ENCODE results near the gene G6PD. TPM values are rescaled to one million over a fixed set of nuclear protein-coding genes. Genes with fewer than 3 reads are reported as not detected.
A peak's percentile ranks its signal among the peaks of the same experiment; 100 is the strongest.

G6PD gene
- total RNA-seq, 1 donor from 2014 or later = 62.8 TPM

DNA sequence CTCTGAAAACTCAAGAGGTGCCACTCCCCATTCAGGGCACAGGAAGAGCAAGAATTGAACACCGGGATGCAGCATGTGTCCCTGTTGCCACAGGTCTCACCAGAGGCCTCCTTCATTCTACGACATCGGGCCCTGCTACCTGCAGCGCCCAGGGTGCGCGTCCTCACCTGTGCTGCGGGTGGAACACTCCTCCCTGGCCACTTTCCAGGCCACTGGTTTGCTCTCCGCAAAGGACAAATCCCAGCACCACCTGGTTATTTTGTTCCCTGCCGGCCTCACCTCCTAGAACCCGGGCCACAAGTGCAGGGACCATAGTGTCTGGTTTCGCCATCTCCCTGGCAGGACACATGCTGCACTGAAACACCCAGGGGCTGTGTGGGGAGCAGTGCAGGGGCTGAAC is 16.4 kb downstream of the G6PD start:
- Histone ChIP-seq H3K9ac (ENCODE audit: low read length) (no peak overlapping the region), H2AFZ (ENCODE audit: low read depth, low read length) (no peak overlapping the region), H4K20me1 (ENCODE audit: insufficient read depth, low read length) (peaks cover 4% of the 10 kb centered on the region), H3K27me3 (ENCODE audit: insufficient read depth, low read length) (no peaks in the 10 kb centered on the region), H3K4me3 (ENCODE audit: insufficient read depth, low read depth, low read length) (no peak overlapping the region), H3K79me2 (ENCODE audit: insufficient read depth, low read length) (no peaks in the 10 kb centered on the region), H3K9me3 (ENCODE audit: insufficient read depth, low read depth, low read length) (no peaks in the 10 kb centered on the region), H3K4me2 (ENCODE audit: low read length) (no peak overlapping the region), H3K36me3 (ENCODE audit: insufficient read depth, low read length) (no peaks in the 10 kb centered on the region), H3K27ac (ENCODE audit: low read depth, low read length) (no peak overlapping the region), H3K4me1 (ENCODE audit: insufficient read depth, low read length) (peaks cover 14% of the 10 kb centered on the region)
- H3K27ac Mint-ChIP-seq (ENCODE audit: unreplicated experiment) = no peak overlapping the region
- no peak for DNase-seq (ENCODE audit: low read depth)
- FAIRE-seq = no peak
- peaks cover 3% of the 10 kb centered on the region for H3K36me3 Mint-ChIP-seq (ENCODE audit: low read depth, unreplicated experiment)
- no peaks in the 10 kb centered on the region for H3K27me3 Mint-ChIP-seq (ENCODE audit: low read depth, unreplicated experiment)
- H3K9me3 Mint-ChIP-seq (ENCODE audit: unreplicated experiment) = no peaks in the 10 kb centered on the region
- H3K4me3 Mint-ChIP-seq (ENCODE audit: unreplicated experiment) = peak overlapping the region; percentile 2
- TF ChIP-seq EZH2 (IDR thresholded peaks at IDR 0.05; ENCODE audit: insufficient read depth, low read length) = no peak
- TF ChIP-seq, protein P1, sequence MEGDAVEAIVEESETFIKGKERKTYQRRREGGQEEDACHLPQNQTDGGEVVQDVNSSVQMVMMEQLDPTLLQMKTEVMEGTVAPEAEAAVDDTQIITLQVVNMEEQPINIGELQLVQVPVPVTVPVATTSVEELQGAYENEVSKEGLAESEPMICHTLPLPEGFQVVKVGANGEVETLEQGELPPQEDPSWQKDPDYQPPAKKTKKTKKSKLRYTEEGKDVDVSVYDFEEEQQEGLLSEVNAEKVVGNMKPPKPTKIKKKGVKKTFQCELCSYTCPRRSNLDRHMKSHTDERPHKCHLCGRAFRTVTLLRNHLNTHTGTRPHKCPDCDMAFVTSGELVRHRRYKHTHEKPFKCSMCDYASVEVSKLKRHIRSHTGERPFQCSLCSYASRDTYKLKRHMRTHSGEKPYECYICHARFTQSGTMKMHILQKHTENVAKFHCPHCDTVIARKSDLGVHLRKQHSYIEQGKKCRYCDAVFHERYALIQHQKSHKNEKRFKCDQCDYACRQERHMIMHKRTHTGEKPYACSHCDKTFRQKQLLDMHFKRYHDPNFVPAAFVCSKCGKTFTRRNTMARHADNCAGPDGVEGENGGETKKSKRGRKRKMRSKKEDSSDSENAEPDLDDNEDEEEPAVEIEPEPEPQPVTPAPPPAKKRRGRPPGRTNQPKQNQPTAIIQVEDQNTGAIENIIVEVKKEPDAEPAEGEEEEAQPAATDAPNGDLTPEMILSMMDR (IDR thresholded peaks at IDR 0.05; ENCODE audit: insufficient read depth, low read depth, low read length) = no peak
- peaks cover 2% of the 10 kb centered on the region for H3K4me1 Mint-ChIP-seq (ENCODE audit: low read depth, unreplicated experiment)

DNA sequence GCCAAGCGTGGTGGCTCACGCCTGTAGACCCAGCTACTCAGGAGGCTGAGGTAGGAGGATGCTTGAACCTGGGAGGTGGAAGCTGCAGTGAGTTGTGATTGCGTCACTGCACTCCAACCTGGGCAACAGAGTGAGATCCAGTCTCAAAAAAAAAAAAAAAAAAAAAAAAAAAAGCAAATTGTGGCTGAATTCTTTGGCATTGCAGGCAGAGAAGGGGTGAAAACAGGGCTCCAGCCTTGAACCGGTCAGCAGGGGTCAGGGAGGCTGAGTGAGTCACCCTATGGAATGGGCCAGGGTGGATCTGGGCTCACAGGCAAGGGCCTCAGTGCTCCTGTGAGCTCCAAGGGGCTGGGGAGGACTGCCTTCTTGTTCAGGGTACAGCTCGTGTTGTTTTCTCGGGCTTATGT is 17.4 kb downstream of the G6PD start:
- H3K4me3 Mint-ChIP-seq (ENCODE audit: unreplicated experiment) = no peak overlapping the region
- Histone ChIP-seq H3K9me3 (ENCODE audit: insufficient read depth, low read depth, low read length) (no peaks in the 10 kb centered on the region), H3K4me1 (ENCODE audit: insufficient read depth, low read length) (peaks cover 12% of the 10 kb centered on the region), H3K79me2 (ENCODE audit: insufficient read depth, low read length) (no peaks in the 10 kb centered on the region), H2AFZ (ENCODE audit: low read depth, low read length) (no peak overlapping the region), H3K27ac (ENCODE audit: low read depth, low read length) (no peak overlapping the region), H3K27me3 (ENCODE audit: insufficient read depth, low read length) (no peaks in the 10 kb centered on the region), H3K36me3 (ENCODE audit: insufficient read depth, low read length) (no peaks in the 10 kb centered on the region), H3K4me3 (ENCODE audit: insufficient read depth, low read depth, low read length) (no peak overlapping the region), H4K20me1 (ENCODE audit: insufficient read depth, low read length) (no peaks in the 10 kb centered on the region), H3K4me2 (ENCODE audit: low read length) (no peak overlapping the region), H3K9ac (ENCODE audit: low read length) (no peak overlapping the region)
- H3K36me3 Mint-ChIP-seq (ENCODE audit: low read depth, unreplicated experiment) = no peaks in the 10 kb centered on the region
- H3K27me3 Mint-ChIP-seq (ENCODE audit: low read depth, unreplicated experiment) = no peaks in the 10 kb centered on the region
- TF ChIP-seq, protein P1 (IDR thresholded peaks at IDR 0.05; ENCODE audit: insufficient read depth, low read depth, low read length) = no peak
- no peak for TF ChIP-seq EZH2 (IDR thresholded peaks at IDR 0.05; ENCODE audit: insufficient read depth, low read length)
- peaks cover 2% of the 10 kb centered on the region for H3K4me1 Mint-ChIP-seq (ENCODE audit: low read depth, unreplicated experiment)
- no peak for FAIRE-seq
- no peak for DNase-seq (ENCODE audit: low read depth)
- no peak overlapping the region for H3K27ac Mint-ChIP-seq (ENCODE audit: unreplicated experiment)
- H3K9me3 Mint-ChIP-seq (ENCODE audit: unreplicated experiment) = no peaks in the 10 kb centered on the region

DNA sequence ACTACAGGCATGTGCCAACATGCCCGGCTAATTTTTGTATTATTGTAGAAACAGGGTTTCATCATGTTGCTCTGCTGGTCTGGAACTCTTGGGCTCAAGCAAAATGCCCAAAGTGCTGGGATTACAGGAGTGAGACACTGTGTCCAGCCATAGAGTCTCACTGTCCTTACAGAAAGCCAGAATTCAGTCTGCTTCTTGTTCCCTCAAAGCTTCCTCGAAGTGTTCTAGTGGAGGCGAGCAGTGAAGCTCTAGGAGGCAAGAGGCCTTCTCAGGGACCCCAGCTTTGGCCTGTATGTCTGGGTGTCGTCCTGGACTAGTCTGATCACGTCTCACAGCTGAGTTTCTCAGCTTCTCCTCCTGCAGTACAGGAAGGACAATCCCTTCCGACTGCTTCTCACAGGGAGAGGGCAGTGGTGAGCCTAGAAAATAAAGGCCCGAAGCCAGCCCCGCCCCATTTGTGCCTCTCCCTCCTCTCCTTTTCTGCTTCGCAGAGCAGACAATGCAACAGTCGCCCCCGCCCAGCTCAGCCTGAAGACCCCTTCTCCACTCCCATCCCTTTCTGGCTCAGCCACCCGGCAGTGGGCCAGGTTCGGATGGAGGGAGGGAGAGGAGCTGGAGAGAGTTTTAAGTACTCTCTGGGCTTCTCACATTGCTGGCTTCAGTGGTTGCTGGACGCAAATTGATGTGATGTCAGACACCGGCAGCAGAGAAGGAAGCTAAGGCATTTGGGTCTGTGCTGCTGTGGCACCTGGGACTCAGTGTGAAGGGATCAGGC is 19.6 kb downstream of the G6PD start:
- no peaks in the 10 kb centered on the region for H3K9me3 ChIP-seq (ENCODE audit: insufficient read depth, low read depth, low read length)
- H3K4me3 ChIP-seq (ENCODE audit: insufficient read depth, low read depth, low read length) = peak overlapping the region; percentile 55
- DNase-seq (ENCODE audit: low read depth) (peak; percentile 58), FAIRE-seq (peak; percentile 5)
- no peaks in the 10 kb centered on the region for H4K20me1 ChIP-seq (ENCODE audit: insufficient read depth, low read length)
- no peaks in the 10 kb centered on the region for H3K36me3 ChIP-seq (ENCODE audit: insufficient read depth, low read length)
- Mint-ChIP-seq H3K9me3 (ENCODE audit: unreplicated experiment) (no peaks in the 10 kb centered on the region), H3K27ac (ENCODE audit: unreplicated experiment) (peak overlapping the region; percentile 85), H3K4me3 (ENCODE audit: unreplicated experiment) (no peak overlapping the region), H3K27me3 (ENCODE audit: low read depth, unreplicated experiment) (no peaks in the 10 kb centered on the region), H3K36me3 (ENCODE audit: low read depth, unreplicated experiment) (no peaks in the 10 kb centered on the region), H3K4me1 (ENCODE audit: low read depth, unreplicated experiment) (peaks cover 2% of the 10 kb centered on the region)
- peak overlapping the region; percentile 63 for H2AFZ ChIP-seq (ENCODE audit: low read depth, low read length)
- H3K4me1 ChIP-seq (ENCODE audit: insufficient read depth, low read length) = peaks cover 12% of the 10 kb centered on the region
- no peaks in the 10 kb centered on the region for H3K79me2 ChIP-seq (ENCODE audit: insufficient read depth, low read length)
- TF ChIP-seq, protein P1 (IDR thresholded peaks at IDR 0.05; ENCODE audit: insufficient read depth, low read depth, low read length) = peak; percentile 23
- TF ChIP-seq EZH2 (IDR thresholded peaks at IDR 0.05; ENCODE audit: insufficient read depth, low read length) = no peak
- peak overlapping the region; percentile 91 for H3K4me2 ChIP-seq (ENCODE audit: low read length)
- H3K27ac ChIP-seq (ENCODE audit: low read depth, low read length) = peak overlapping the region; percentile 53
- H3K27me3 ChIP-seq (ENCODE audit: insufficient read depth, low read length) = no peaks in the 10 kb centered on the region
- peak overlapping the region; percentile 76 for H3K9ac ChIP-seq (ENCODE audit: low read length)
